Measurements from ENCODE around the gene CDK15.

Gene CDK15

DNA sequence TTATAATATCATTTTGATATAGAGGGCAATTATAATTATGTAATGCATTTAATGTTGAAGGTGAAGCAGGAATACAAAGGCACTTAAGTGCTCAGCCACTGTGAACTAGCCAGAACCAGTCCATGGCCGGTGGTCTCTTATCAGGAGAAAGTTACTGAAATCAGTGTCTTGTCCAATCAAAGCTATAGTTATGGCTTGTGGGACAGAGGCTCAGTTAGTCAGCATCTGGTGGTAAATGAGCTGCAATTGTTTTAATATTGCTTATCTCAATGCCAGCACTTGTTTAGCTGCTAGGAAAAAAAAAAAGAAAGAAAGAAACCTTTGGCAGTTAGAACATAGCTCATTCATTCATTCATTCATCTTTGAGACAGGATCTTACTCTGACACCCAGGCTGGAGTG, 21.8 kb upstream of the CDK15 start:
- H3K27me3 ChIP-seq (replicated peaks; ENCODE audit: insufficient read depth, low read length): 0 out of 2 replicates have a peak, but pooled peaks cover 4% of the 10 kb centered on the region
- no peaks in the 10 kb centered on the region for H3K9me2 ChIP-seq (replicated peaks; ENCODE audit: insufficient read depth, low read length)
- no peak overlapping the region for H3K9ac ChIP-seq (ENCODE audit: low read length)
- DNase-seq: no peak
- H3K4me2 ChIP-seq (ENCODE audit: low read depth, low read length): no peak overlapping the region
- no peaks in the 10 kb centered on the region for H3K9me3 ChIP-seq (replicated peaks; ENCODE audit: insufficient read depth, low read length)
- peaks cover 4% of the 10 kb centered on the region; the same call in 1 of the 2 replicates for H3F3A ChIP-seq (ENCODE audit: insufficient read depth, low read length)
- TF ChIP-seq EZH2phosphoT487 (IDR thresholded peaks at IDR 0.05; ENCODE audit: low read length): no peak
- TF ChIP-seq EZH2 (optimal IDR thresholded peaks at IDR 0.05; ENCODE audit: low read depth, low read length): no peak
- TF ChIP-seq CTCF (IDR thresholded peaks at IDR 0.05; ENCODE audit: low read length): no peak
- H3K4me1 ChIP-seq (ENCODE audit: low read length): 0 out of 2 replicates have a peak, but pooled peaks cover 4% of the 10 kb centered on the region
- H3K27ac ChIP-seq (ENCODE audit: low read length): no peak overlapping the region
- H3K79me2 ChIP-seq (ENCODE audit: low read length): peaks cover 11% of the 10 kb centered on the region
- H3K4me3 ChIP-seq (ENCODE audit: low read length): no peak overlapping the region
- H3K36me3 ChIP-seq (replicated peaks; ENCODE audit: insufficient read depth, low read length): no peaks in the 10 kb centered on the region
- H2AFZ ChIP-seq (ENCODE audit: low read length): no peak overlapping the region
- H4K20me1 ChIP-seq (ENCODE audit: insufficient read depth, low read length): no peaks in the 10 kb centered on the region

- Histone ChIP-seq H3K9me2 (replicated peaks; ENCODE audit: insufficient read depth, low read length) (no peaks in the 10 kb centered on the region), H3K9me3 (replicated peaks; ENCODE audit: insufficient read depth, low read length) (no peaks in the 10 kb centered on the region), H3K27me3 (replicated peaks; ENCODE audit: insufficient read depth, low read length) (0 out of 2 replicates have a peak, but pooled peaks cover 4% of the 10 kb centered on the region), H3K79me2 (ENCODE audit: low read length) (peaks cover 5% of the 10 kb centered on the region), H3K9ac (ENCODE audit: low read length) (no peak overlapping the region), H3K4me3 (ENCODE audit: low read length) (no peak overlapping the region), H3K27ac (ENCODE audit: low read length) (no peak overlapping the region), H3K4me2 (ENCODE audit: low read depth, low read length) (no peak overlapping the region), H4K20me1 (ENCODE audit: insufficient read depth, low read length) (no peaks in the 10 kb centered on the region), H3K36me3 (replicated peaks; ENCODE audit: insufficient read depth, low read length) (no peaks in the 10 kb centered on the region), H2AFZ (ENCODE audit: low read length) (no peak overlapping the region), H3K4me1 (ENCODE audit: low read length) (0 out of 2 replicates have a peak, but pooled peaks cover 4% of the 10 kb centered on the region), H3F3A (ENCODE audit: insufficient read depth, low read length) (peaks cover 4% of the 10 kb centered on the region; the same call in 1 of the 2 replicates)
- no peak for DNase-seq
- TF ChIP-seq EZH2 (optimal IDR thresholded peaks at IDR 0.05; ENCODE audit: low read depth, low read length) (no peak), CTCF (IDR thresholded peaks at IDR 0.05; ENCODE audit: low read length) (no peak), EZH2phosphoT487 (IDR thresholded peaks at IDR 0.05; ENCODE audit: low read length) (no peak)
Measured at GRCh38 chr2:201785135-201785534, 21.2 kb upstream of the CDK15 start.

GRCh38 chr2:201786471-201786870, 19.9 kb upstream of the CDK15 start:
- 0 out of 2 replicates have a peak, but pooled peaks cover 3% of the 10 kb centered on the region for H3K4me1 ChIP-seq (ENCODE audit: low read length)
- H3K4me2 ChIP-seq (ENCODE audit: low read depth, low read length): no peak overlapping the region
- no peak overlapping the region for H3K4me3 ChIP-seq (ENCODE audit: low read length)
- H3K9me3 ChIP-seq (replicated peaks; ENCODE audit: insufficient read depth, low read length): no peaks in the 10 kb centered on the region
- no peaks in the 10 kb centered on the region for H3K36me3 ChIP-seq (replicated peaks; ENCODE audit: insufficient read depth, low read length)
- H4K20me1 ChIP-seq (ENCODE audit: insufficient read depth, low read length): no peaks in the 10 kb centered on the region
- no peak overlapping the region for H2AFZ ChIP-seq (ENCODE audit: low read length)
- no peak overlapping the region for H3K9ac ChIP-seq (ENCODE audit: low read length)
- 0 out of 2 replicates have a peak, but pooled peaks cover 4% of the 10 kb centered on the region for H3K27me3 ChIP-seq (replicated peaks; ENCODE audit: insufficient read depth, low read length)
- DNase-seq: no peak
- no peak for TF ChIP-seq CTCF (IDR thresholded peaks at IDR 0.05; ENCODE audit: low read length)
- no peak for TF ChIP-seq EZH2phosphoT487 (IDR thresholded peaks at IDR 0.05; ENCODE audit: low read length)
- no peak for TF ChIP-seq EZH2 (optimal IDR thresholded peaks at IDR 0.05; ENCODE audit: low read depth, low read length)
- peaks cover 1% of the 10 kb centered on the region; the same call in 1 of the 2 replicates for H3F3A ChIP-seq (ENCODE audit: insufficient read depth, low read length)
- no peaks in the 10 kb centered on the region for H3K9me2 ChIP-seq (replicated peaks; ENCODE audit: insufficient read depth, low read length)
- H3K27ac ChIP-seq (ENCODE audit: low read length): no peak overlapping the region
- H3K79me2 ChIP-seq (ENCODE audit: low read length): no peaks in the 10 kb centered on the region

All from MM.1S (cell line).